Measurements from ENCODE around the gene NPAS3.

Gene NPAS3

DNA sequence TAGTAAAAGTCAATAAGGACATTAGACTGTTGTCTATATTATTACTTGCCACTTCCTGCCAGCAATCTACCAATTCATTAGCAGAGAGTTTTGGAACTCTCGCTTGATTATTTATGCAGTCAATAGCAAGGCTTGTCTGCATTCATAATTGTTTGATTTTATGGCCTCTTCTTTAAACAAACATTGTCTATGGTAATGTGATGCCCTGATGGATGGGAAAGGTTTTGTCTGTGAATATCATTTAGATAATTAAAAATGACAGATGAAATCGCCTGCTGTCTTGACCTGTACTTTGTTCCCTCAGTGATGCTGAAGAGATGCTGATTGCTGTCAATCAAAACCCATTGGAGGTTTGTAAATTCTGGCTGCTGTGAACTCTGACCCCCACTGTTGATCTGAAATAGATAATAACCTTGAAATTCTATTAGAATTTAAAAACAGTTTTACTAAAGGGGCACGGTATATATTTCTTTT is 455.3 kb downstream of the NPAS3 start:
- no peak for TF ChIP-seq POLR2AphosphoS5 (IDR thresholded peaks at IDR 0.05; ENCODE audit: low read depth)
- Histone ChIP-seq H3K27me3 (ENCODE audit: insufficient read depth, poor library complexity, severe bottlenecking) (no peaks in the 10 kb centered on the region), H3K27ac (replicated peaks) (no peak overlapping the region), H3K4me3 (replicated peaks; ENCODE audit: insufficient read depth, low read length) (no peak overlapping the region)
- DNase-seq (ENCODE audit: low read depth in 1 of 2, low spot score in 1 of 2), result no peak

DNA sequence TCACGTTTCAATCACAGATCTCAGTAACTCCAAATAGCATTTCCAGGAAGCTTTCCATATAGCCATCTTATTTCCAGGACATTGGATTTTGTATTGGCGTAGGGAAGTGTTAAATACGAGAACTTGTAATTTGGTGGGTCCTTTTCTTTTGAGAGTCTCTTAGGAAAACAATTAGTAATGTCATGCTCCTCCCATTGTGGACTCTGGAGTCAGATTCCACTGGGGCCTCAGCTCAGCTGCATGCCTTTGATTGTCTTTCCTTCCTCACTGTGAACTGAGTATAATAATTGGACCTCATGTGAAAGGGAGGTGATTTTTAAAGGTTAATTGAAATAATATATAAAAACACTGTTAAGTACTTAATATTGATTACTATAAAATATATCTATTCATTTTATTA is 462.6 kb downstream of the NPAS3 start:
- Histone ChIP-seq H3K27me3 (ENCODE audit: insufficient read depth, poor library complexity, severe bottlenecking) (no peaks in the 10 kb centered on the region), H3K27ac (replicated peaks) (no peak overlapping the region), H3K4me3 (replicated peaks; ENCODE audit: insufficient read depth, low read length) (no peak overlapping the region)
- TF ChIP-seq POLR2AphosphoS5 (IDR thresholded peaks at IDR 0.05; ENCODE audit: low read depth) (no peak), GABPA (IDR thresholded peaks at IDR 0.05; ENCODE audit: low read depth) (no peak), SPI1 (IDR thresholded peaks at IDR 0.05; ENCODE audit: borderline replicate concordance, low read depth) (no peak)
- TF ChIP-seq, protein P1, sequence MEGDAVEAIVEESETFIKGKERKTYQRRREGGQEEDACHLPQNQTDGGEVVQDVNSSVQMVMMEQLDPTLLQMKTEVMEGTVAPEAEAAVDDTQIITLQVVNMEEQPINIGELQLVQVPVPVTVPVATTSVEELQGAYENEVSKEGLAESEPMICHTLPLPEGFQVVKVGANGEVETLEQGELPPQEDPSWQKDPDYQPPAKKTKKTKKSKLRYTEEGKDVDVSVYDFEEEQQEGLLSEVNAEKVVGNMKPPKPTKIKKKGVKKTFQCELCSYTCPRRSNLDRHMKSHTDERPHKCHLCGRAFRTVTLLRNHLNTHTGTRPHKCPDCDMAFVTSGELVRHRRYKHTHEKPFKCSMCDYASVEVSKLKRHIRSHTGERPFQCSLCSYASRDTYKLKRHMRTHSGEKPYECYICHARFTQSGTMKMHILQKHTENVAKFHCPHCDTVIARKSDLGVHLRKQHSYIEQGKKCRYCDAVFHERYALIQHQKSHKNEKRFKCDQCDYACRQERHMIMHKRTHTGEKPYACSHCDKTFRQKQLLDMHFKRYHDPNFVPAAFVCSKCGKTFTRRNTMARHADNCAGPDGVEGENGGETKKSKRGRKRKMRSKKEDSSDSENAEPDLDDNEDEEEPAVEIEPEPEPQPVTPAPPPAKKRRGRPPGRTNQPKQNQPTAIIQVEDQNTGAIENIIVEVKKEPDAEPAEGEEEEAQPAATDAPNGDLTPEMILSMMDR (IDR thresholded peaks at IDR 0.05; ENCODE audit: insufficient read depth, low read length), result no peak
- TF ChIP-seq, protein P2, sequence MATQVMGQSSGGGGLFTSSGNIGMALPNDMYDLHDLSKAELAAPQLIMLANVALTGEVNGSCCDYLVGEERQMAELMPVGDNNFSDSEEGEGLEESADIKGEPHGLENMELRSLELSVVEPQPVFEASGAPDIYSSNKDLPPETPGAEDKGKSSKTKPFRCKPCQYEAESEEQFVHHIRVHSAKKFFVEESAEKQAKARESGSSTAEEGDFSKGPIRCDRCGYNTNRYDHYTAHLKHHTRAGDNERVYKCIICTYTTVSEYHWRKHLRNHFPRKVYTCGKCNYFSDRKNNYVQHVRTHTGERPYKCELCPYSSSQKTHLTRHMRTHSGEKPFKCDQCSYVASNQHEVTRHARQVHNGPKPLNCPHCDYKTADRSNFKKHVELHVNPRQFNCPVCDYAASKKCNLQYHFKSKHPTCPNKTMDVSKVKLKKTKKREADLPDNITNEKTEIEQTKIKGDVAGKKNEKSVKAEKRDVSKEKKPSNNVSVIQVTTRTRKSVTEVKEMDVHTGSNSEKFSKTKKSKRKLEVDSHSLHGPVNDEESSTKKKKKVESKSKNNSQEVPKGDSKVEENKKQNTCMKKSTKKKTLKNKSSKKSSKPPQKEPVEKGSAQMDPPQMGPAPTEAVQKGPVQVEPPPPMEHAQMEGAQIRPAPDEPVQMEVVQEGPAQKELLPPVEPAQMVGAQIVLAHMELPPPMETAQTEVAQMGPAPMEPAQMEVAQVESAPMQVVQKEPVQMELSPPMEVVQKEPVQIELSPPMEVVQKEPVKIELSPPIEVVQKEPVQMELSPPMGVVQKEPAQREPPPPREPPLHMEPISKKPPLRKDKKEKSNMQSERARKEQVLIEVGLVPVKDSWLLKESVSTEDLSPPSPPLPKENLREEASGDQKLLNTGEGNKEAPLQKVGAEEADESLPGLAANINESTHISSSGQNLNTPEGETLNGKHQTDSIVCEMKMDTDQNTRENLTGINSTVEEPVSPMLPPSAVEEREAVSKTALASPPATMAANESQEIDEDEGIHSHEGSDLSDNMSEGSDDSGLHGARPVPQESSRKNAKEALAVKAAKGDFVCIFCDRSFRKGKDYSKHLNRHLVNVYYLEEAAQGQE (IDR thresholded peaks at IDR 0.05; ENCODE audit: insufficient replicate concordance, low read depth), result no peak
- DNase-seq (ENCODE audit: low read depth in 1 of 2, low spot score in 1 of 2), result no peak

DNA sequence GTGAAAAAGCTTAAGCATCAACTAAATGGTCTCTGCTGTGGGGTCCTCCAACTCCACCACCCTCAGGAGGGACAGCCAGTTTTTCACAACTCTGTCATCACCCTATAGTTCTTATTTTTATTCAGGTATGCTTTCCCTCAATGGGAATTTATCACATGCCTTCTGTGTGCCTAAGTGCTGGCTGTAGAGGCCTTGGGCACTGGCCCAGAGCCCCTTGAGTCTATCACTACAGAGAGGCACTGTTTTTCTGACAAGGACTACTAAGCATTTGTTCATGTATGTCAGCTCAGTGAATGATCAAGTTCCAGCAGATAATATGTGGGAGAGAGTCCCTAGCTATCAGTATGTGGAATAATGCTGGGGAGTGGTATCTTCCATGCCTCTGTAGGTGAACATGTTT is 463.9 kb downstream of the NPAS3 start:
- H3K4me3 ChIP-seq (replicated peaks; ENCODE audit: insufficient read depth, low read length), result no peak overlapping the region
- TF ChIP-seq, protein P2 (IDR thresholded peaks at IDR 0.05; ENCODE audit: insufficient replicate concordance, low read depth), result no peak
- TF ChIP-seq, protein P1 (IDR thresholded peaks at IDR 0.05; ENCODE audit: insufficient read depth, low read length), result no peak
- TF ChIP-seq SPI1 (IDR thresholded peaks at IDR 0.05; ENCODE audit: borderline replicate concordance, low read depth), result no peak
- no peak for TF ChIP-seq GABPA (IDR thresholded peaks at IDR 0.05; ENCODE audit: low read depth)
- TF ChIP-seq POLR2AphosphoS5 (IDR thresholded peaks at IDR 0.05; ENCODE audit: low read depth), result no peak
- no peaks in the 10 kb centered on the region for H3K27me3 ChIP-seq (ENCODE audit: insufficient read depth, poor library complexity, severe bottlenecking)
- no peak overlapping the region for H3K27ac ChIP-seq (replicated peaks)
- DNase-seq (ENCODE audit: low read depth in 1 of 2, low spot score in 1 of 2), result no peak

DNA sequence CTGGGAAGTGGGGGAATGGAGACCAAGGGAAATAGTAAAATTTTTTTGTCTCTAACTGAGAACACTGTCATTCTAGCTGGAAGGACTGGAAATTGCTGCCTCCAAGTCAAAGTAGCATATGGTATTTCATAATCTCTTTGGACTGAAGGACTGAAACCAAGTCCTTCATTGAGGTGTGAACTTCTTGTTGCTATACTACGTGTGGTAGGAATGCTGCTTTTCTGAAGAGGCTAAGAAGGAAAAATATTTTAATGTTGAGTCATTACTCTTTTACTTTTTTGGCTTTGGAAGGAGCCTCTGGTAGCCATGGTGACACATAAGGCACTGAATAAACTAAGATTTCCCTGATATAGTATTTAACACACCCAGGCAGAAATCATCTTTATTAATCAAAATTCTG is 465.4 kb downstream of the NPAS3 start:
- DNase-seq (ENCODE audit: low read depth in 1 of 2, low spot score in 1 of 2), result no peak
- no peak for TF ChIP-seq POLR2AphosphoS5 (IDR thresholded peaks at IDR 0.05; ENCODE audit: low read depth)
- TF ChIP-seq, protein P2 (IDR thresholded peaks at IDR 0.05; ENCODE audit: insufficient replicate concordance, low read depth), result no peak
- TF ChIP-seq, protein P1 (IDR thresholded peaks at IDR 0.05; ENCODE audit: insufficient read depth, low read length), result no peak
- TF ChIP-seq GABPA (IDR thresholded peaks at IDR 0.05; ENCODE audit: low read depth), result no peak
- no peak for TF ChIP-seq SPI1 (IDR thresholded peaks at IDR 0.05; ENCODE audit: borderline replicate concordance, low read depth)
- Histone ChIP-seq H3K27me3 (ENCODE audit: insufficient read depth, poor library complexity, severe bottlenecking) (no peaks in the 10 kb centered on the region), H3K27ac (replicated peaks) (no peak overlapping the region), H3K4me3 (replicated peaks; ENCODE audit: insufficient read depth, low read length) (no peak overlapping the region)

Data from HL-60 (cell line).